Astrocyte (in vitro differentiated cells and primary cell): ENCODE results near the gene PRSS33. TPM values are rescaled to one million over a fixed set of nuclear protein-coding genes. Genes with fewer than 3 reads are reported as not detected.

ENCODE experiments used
- DNase-seq: peaks from one replicate; pipeline ENCODE4 v3.0.0-alpha.2; 2010; ENCODE audit warnings: low read depth
- FAIRE-seq: peaks from 2 replicates; lab custom pipeline; 2011; peaks lifted over from hg19 to GRCh38; lab: Jason Lieb, UNC
- H2AFZ ChIP-seq: 2 replicates; pipeline ENCODE4 v1.6.0; 2012; ENCODE audit warnings: low read depth, low read length, inconsistent platforms
- H3K27ac ChIP-seq: 2 replicates; pipeline ENCODE4 v1.5.1; 2011; ENCODE audit warnings: low read depth, low read length, inconsistent platforms
- H3K27me3 ChIP-seq: 2 replicates; pipeline ENCODE4 v1.6.0; 2011; ENCODE audit warnings: low read length, inconsistent platforms; ENCODE audit not compliant: insufficient read depth
- H3K36me3 ChIP-seq: 2 replicates; pipeline ENCODE4 v1.5.1; 2011; ENCODE audit warnings: low read length, inconsistent platforms; ENCODE audit not compliant: insufficient read depth
- H3K4me1 ChIP-seq: 2 replicates; pipeline ENCODE4 v1.5.1; 2011; ENCODE audit warnings: low read length, inconsistent platforms; ENCODE audit not compliant: insufficient read depth
- H3K4me2 ChIP-seq: 2 replicates; pipeline ENCODE4 v1.6.0; 2012; ENCODE audit warnings: low read length, inconsistent platforms
- H3K4me3 ChIP-seq: 2 replicates; pipeline ENCODE4 v1.5.1; 2011; ENCODE audit warnings: low read depth, mild to moderate bottlenecking, low read length, inconsistent platforms; ENCODE audit not compliant: insufficient read depth
- H3K79me2 ChIP-seq: 2 replicates; pipeline ENCODE4 v1.6.0; 2012; ENCODE audit warnings: mild to moderate bottlenecking, low read length, inconsistent platforms; ENCODE audit not compliant: insufficient read depth
- H3K9ac ChIP-seq: 2 replicates; pipeline ENCODE4 v1.6.0; 2012; ENCODE audit warnings: mild to moderate bottlenecking, low read length, inconsistent platforms
- H3K9me3 ChIP-seq: 2 replicates; pipeline ENCODE4 v1.5.1; 2012; ENCODE audit warnings: low read depth, mild to moderate bottlenecking, low read length, inconsistent platforms; ENCODE audit not compliant: insufficient read depth
- H4K20me1 ChIP-seq: 2 replicates; pipeline ENCODE4 v1.6.0; 2012; ENCODE audit warnings: low read length, inconsistent platforms; ENCODE audit not compliant: insufficient read depth
- H3K27ac Mint-ChIP-seq: one replicate; pipeline ENCODE4 v1.8.0; 2021; ENCODE audit warnings: mild to moderate bottlenecking, mixed read lengths; ENCODE audit not compliant: unreplicated experiment
- H3K27me3 Mint-ChIP-seq: one replicate; pipeline ENCODE4 v1.8.0; 2021; ENCODE audit warnings: low read depth, mixed read lengths; ENCODE audit not compliant: unreplicated experiment
- H3K36me3 Mint-ChIP-seq: one replicate; pipeline ENCODE4 v1.8.0; 2021; ENCODE audit warnings: low read depth, mixed read lengths; ENCODE audit not compliant: unreplicated experiment
- H3K4me1 Mint-ChIP-seq: one replicate; pipeline ENCODE4 v1.8.0; 2021; ENCODE audit warnings: low read depth, mixed read lengths; ENCODE audit not compliant: unreplicated experiment
- H3K4me3 Mint-ChIP-seq: one replicate; pipeline ENCODE4 v1.8.0; 2021; ENCODE audit warnings: mild to moderate bottlenecking, moderate library complexity, mixed read lengths; ENCODE audit not compliant: unreplicated experiment
- H3K9me3 Mint-ChIP-seq: one replicate; pipeline ENCODE4 v1.8.0; 2021; ENCODE audit warnings: mild to moderate bottlenecking, mixed read lengths; ENCODE audit not compliant: unreplicated experiment
- EZH2 ChIP-seq: IDR thresholded peaks from 2 replicates; pipeline ENCODE4 v1.6.1; 2012; ENCODE audit warnings: mild to moderate bottlenecking, low read length, inconsistent platforms; ENCODE audit not compliant: insufficient read depth
- total RNA-seq: library from RNA; stranded (reverse); gene quantifications from 2 replicates; pipeline ENCODE4 v1.2.1, GENCODE V29; 2021
- TF ChIP-seq, protein P1 (sequence below): IDR thresholded peaks from 2 replicates; pipeline ENCODE4 v1.5.1; 2011; ENCODE audit warnings: low read depth, mild to moderate bottlenecking, inconsistent platforms, low read length, moderate library complexity; ENCODE audit not compliant: insufficient read depth

The PRSS33 gene
- total RNA-seq, 1 donor from 2014 or later: not detected

DNA sequence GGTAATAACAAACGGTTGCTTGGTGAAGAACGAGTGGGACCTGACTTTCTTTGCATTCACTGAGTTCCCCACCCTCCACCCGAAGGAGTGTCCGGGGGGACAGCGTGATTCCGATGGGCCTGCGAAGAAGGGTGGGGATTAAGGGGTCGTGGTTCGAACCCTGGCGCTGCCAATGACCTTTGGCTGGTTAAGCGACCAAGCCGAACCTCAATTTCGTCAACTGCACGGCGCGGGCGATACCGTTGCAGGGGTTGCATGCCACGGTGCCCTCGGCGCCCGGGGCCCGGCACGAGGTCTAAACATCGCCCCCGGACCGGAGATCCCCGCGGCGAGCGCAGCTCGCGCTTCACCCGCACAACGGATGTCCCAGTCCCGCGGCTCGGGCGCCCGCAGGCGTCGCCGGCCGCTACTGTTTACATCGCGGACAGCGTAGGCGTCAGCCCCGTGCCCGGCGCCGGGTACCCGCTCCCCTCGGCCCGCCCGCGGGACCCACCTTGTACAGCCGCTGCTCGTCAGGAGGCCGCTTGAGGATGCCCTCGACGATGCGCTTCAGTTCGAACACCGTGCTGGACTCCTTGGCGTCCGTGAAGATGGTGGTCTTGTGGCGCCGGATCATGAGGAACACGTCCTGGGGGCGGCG lies 10.7 kb downstream of the PRSS33 start:
- Histone ChIP-seq H3K4me2 (peak overlapping the region; percentile 91), H3K4me3 (peak overlapping the region; percentile 82), H3K4me1 (peaks cover 21% of the 10 kb centered on the region), H2AFZ (peak overlapping the region; percentile 57), H3K79me2 (peaks cover 69% of the 10 kb centered on the region), H3K9me3 (no peaks in the 10 kb centered on the region), H3K27me3 (no peaks in the 10 kb centered on the region), H3K36me3 (peaks cover 17% of the 10 kb centered on the region), H3K9ac (peak overlapping the region; percentile 99), H3K27ac (peak overlapping the region; percentile 81), H4K20me1 (peaks cover 45% of the 10 kb centered on the region)
- FAIRE-seq (no peak), DNase-seq (no peak)
- peaks cover 4% of the 10 kb centered on the region for H3K9me3 Mint-ChIP-seq
- peak overlapping the region; percentile 100 for H3K4me3 Mint-ChIP-seq
- H3K4me1 Mint-ChIP-seq: peaks cover 21% of the 10 kb centered on the region
- peak overlapping the region; percentile 98 for H3K27ac Mint-ChIP-seq
- no peak for TF ChIP-seq EZH2
- TF ChIP-seq, protein P1, sequence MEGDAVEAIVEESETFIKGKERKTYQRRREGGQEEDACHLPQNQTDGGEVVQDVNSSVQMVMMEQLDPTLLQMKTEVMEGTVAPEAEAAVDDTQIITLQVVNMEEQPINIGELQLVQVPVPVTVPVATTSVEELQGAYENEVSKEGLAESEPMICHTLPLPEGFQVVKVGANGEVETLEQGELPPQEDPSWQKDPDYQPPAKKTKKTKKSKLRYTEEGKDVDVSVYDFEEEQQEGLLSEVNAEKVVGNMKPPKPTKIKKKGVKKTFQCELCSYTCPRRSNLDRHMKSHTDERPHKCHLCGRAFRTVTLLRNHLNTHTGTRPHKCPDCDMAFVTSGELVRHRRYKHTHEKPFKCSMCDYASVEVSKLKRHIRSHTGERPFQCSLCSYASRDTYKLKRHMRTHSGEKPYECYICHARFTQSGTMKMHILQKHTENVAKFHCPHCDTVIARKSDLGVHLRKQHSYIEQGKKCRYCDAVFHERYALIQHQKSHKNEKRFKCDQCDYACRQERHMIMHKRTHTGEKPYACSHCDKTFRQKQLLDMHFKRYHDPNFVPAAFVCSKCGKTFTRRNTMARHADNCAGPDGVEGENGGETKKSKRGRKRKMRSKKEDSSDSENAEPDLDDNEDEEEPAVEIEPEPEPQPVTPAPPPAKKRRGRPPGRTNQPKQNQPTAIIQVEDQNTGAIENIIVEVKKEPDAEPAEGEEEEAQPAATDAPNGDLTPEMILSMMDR: no peak
- peaks cover 11% of the 10 kb centered on the region for H3K36me3 Mint-ChIP-seq
- H3K27me3 Mint-ChIP-seq: no peaks in the 10 kb centered on the region

DNA sequence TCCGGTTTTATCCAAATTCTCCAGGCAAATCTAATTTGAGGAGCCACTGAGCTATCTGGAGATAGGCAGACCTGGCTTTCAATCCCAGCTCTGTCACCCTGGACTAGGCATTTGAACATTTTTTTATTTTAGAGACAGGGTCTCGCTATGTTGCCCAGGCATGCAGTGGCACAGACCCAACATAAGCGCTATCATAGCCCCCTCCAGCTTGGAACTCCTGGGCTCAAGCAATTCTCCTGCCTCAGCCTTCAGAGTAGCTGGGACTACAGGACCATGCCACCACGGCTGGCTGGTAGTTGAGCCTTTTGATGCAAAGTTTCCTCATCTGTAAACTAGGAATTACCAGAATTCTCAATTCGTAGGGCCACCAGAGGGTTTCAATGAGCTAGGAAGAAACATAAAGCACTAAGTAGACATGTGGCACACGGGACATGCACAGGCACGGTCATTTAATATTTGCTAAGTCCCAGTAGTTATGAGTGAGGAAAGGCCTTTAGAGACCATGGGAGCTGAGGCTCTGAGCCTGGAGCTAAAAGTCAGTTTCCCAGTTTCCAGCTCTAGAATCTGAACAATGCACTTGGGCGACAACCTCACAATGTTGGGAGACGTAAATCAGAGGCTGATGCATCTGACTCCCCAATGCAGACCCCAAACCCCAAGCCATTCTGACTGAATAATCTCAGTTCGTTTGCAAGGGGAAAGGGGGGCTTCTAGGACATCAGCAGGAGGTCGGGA lies 11.4 kb downstream of the PRSS33 start:
- peaks cover 21% of the 10 kb centered on the region for H3K4me1 ChIP-seq
- Mint-ChIP-seq H3K4me1 (peaks cover 25% of the 10 kb centered on the region), H3K36me3 (peaks cover 14% of the 10 kb centered on the region), H3K27me3 (no peaks in the 10 kb centered on the region), H3K27ac (peak overlapping the region; percentile 98), H3K9me3 (peaks cover 4% of the 10 kb centered on the region), H3K4me3 (peak overlapping the region; percentile 100)
- peaks cover 52% of the 10 kb centered on the region for H4K20me1 ChIP-seq
- H3K36me3 ChIP-seq: peaks cover 24% of the 10 kb centered on the region
- H2AFZ ChIP-seq: no peak overlapping the region
- TF ChIP-seq, protein P1: no peak
- no peak for TF ChIP-seq EZH2
- H3K27ac ChIP-seq: peak overlapping the region; percentile 81
- H3K9me3 ChIP-seq: no peaks in the 10 kb centered on the region
- peaks cover 73% of the 10 kb centered on the region for H3K79me2 ChIP-seq
- H3K4me2 ChIP-seq: peak overlapping the region; percentile 91
- H3K27me3 ChIP-seq: no peaks in the 10 kb centered on the region
- FAIRE-seq (no peak), DNase-seq (no peak)
- peak overlapping the region; percentile 99 for H3K9ac ChIP-seq
- H3K4me3 ChIP-seq: peak overlapping the region; percentile 82
